Stimulated activated CD4-positive, alpha-beta T cell treated with anti-CD3 and anti-CD28 coated beads, Interleukin-12 subunit alpha, Interleukin-12 subunit beta, amount 100 ng/mL, for 48 hours (primary cell): ENCODE measurements around the gene MUC4.
"Not testable (repeated sequence)": the region's sequence is repeated elsewhere in the genome, so short reads cannot be mapped to it uniquely, and the experiment has no call there.

Source experiments
- DNase-seq, 3 donors: peaks; one replicate each; pipeline ENCODE4 v3.0.0-alpha.2; 2020; ENCODE audit warnings: low read depth in 2 of 3, low spot score in 1 of 3

MUC4 gene

DNA sequence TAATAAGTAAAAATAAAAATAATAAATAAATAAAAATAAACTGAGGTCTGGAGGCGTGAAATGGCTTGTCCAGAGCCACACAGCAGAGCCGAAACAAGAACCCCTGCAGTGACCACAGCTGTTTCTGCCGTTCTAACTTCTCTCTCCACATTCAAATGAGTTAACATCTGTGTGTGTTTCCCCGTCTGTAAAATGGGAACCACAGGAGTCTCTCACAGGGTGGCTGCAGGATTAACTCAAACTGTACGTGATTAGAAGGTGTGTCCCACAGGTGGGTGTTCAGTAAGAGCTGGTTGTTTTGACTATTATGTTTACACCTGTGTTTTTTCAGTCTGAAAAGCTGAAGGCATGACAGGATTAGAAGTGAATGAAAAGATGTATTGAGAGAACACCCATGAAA lies 27.0 kb upstream of the MUC4 start:
- DNase-seq, result no peak

DNA sequence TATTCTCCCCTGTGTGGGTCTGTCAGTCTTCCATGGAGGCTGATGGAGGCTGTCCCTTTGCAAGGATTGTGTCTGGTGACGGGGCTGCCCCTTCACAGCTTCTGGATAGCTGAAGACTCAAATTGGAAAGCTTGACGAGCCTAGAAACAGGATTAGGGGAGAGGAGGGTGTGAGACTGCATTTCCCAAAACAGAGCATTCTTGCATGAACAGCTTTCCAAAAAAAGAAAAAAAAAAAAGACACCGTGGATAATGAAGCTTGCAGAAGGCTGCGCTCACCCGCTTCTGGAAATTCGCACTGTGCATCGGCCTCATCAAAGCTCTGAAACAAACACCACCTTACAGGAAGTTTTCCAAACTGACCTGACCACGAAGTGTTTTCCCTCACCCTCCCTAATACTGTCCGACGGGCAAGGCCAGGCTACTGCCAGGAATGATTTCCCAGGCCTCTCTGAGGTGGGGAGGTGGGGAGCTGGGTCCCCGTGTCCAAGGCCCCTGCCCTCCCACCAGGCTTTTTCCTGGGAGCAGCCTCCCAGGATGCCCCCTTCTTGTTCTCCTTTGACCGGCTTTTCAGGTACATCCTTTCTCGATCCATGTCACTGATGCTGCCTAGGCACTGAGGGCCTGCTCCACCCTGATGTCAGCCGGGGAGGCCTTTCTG lies 24.9 kb upstream of the MUC4 start:
- no peak for DNase-seq

DNA sequence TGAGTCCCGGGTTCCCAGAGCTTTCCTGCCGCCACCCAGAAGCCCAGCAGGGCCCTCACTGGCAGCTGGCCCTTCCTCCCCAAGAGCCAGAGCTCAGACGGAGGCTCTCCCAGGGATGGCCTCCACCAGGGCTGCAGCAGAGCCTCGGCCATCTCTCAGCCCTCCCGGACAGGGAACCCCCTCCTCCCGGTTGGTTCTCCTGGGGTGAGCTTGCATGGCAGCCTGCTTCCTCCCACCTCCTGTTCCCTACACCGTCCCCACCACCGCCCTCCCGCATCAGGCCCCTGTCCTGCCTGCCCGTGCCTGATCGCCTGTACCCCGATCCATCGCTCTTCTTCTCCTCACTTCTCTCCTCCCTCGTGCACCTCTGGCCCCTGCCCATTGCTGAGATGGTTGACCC lies 24.1 kb upstream of the MUC4 start:
- no peak for DNase-seq

DNA sequence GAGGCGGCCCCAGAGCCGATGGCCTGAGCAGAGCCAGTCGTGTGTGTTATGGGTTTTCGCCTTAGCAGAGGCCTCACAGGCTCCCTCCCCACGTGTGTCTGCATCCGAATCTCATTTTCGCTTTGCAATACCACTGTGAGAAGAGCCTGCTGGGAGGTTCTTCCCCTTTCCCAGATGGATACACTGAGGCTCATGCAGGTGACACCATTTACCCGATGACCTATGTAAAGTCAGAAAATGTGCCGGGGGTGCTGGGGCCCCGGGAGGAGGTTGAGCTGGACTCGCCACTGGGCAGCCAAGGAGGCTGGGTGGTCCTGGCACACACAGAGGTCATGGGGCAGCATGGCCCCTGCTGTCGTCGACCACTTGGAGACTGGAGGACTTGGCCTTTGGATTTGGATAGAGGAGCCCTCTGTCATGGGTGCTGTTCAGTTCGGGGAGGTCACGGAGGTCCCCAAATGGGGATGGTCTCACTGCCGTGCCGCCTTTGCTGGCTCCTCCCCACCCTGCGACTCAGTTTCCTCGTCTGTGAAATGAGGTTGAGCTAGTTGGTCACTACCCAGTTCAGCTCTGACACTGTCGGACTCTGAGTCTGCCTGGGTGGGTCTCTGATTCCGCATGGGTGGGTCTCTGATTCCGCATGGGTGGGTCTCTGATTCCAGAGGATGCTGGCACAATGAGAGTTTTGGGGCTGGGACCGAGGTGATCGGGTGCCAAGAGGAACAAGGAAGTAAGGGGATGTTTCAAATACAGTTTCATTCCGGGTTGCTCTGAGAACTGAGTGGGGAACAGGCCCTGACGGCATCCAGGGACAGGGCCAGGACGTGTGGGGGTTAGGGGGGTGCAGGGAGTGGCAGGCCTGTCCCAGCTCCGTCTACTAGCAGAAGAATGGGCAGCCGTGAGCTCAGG lies 23.2 kb upstream of the MUC4 start:
- DNase-seq, result no peak

DNA sequence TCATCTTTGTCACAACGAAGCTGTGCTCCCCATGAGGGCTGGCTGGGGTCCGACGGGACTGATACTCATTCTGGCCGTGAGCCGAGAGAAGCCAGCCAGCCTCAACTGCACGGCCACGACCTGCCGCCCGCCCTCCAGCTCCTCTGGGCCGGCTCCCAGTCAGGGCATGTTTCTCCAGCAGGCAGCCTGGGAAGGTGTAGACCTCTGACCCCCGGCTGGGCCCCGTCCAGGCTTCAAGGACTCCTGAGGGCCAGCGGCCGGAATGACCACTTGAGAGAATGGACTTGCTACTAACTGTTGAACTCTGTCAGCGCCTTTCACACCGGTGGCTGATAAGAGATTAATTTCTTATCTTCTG lies 18.1 kb upstream of the MUC4 start:
- DNase-seq, result no peak

DNA sequence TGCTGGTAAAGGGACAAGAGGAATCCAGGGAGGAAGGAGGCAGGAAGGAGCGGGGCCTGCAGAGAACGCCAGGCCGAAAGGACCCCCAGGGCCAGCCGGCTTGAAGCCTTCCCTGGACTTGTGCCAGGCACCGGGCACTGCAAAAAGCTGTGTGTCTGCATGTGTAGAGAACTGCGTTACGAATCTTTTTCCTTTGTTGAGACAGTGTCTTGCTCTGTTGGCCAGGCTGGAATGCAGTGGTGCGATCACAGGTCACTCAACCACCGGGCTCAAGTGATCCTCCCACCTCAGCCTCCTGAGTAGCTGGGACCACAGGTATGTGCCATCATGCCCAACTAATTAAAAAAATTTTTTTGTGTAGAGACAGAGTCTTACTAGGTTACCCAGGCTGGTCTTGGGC lies 17.0 kb upstream of the MUC4 start:
- no peak for DNase-seq

DNA sequence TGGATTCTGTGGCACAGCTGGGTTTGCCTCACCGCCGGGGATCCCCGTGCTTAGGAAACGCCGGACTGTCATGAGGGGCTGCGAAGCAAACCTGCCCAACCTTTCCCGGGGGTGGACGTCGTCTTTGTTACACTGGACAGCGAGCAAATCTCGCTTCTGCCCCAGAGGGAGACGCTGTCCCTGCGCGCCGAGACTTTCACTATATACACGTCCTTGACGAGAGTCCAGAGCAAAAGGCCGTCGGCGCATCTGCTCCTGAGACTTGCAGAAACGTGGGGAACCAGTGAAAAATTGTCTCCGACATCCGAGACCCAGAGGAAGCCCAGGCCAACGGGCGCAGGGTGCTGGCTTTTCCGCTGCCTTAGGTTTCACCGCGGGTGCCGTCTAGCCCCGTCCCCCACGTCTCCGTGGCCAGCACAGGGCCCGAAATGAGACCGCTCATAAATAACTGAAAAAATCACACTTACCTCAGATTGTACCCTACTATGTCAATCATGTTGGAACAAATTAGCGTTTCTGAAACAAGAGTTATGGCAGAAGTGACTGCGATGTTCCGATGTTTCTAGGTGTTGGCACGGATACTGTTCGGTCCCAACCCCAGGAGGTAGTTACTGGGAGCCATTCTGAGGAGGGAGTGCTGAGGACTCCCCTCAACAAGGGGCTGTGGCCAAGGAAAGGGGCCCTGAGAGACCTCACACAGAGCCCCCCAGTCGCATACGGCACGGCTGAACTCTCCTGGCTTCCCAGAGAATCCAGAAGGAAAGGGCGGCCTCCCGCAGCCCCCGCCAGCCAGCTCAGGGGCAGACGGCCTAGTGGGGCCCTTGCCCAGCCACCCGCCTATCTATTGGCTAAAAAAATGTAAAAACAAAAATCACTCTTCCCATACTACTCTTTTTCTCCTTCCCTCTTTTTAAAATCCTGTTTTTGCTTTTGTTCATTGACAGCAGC lies 14.4 kb upstream of the MUC4 start:
- no peak for DNase-seq

DNA sequence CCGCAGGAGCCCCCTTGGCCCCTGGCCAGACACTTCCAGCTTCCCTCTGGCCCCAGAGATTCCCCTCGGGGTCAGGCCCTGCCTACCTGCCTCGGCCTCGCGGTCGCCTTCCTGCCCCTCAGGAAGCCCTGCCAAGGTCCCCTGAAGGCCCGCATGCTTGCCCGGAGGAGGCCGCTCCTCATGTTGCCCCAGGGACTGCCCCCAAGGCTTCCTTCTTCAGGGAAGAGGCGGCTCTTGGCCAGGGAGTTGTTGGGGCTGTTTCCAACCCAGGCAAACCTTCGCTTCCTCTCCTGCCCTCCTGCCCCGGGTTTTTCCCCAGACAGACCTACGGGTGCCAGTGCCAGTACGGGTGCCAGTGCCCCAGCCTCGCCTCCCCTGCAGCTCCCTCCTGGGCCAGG lies 13.5 kb upstream of the MUC4 start:
- DNase-seq, result no peak

DNA sequence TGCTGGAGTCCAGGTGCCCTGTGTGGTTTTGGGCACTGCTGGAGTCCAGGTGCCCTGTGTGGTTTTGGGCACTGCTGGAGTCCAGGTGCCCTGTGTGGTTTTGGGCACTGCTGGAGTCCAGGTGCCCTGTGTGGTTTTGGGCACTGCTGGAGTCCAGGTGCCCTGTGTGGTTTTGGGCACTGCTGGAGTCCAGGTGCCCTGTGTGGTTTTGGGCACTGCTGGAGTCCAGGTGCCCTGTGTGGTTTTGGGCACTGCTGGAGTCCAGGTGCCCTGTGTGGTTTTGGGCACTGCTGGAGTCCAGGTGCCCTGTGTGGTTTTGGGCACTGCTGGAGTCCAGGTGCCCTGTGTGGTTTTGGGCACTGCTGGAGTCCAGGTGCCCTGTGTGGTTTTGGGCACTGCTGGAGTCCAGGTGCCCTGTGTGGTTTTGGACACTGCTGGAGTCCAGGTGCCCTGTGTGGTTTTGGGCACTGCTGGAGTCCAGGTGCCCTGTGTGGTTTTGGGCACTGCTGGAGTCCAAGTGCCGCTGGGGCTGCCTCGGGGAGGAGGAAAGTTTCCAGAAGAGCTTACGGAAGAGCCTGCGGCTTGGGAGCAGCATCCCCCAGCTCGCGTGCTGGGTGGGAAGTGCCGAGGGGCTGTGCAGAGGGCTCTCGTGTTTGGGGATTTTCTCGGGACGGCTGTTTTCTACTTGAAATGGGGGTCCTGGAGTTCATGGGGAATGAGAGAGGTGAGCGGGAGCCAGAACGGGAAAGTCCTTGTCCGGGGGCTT lies 12.9 kb upstream of the MUC4 start:
- DNase-seq, result not testable (repeated sequence)

DNA sequence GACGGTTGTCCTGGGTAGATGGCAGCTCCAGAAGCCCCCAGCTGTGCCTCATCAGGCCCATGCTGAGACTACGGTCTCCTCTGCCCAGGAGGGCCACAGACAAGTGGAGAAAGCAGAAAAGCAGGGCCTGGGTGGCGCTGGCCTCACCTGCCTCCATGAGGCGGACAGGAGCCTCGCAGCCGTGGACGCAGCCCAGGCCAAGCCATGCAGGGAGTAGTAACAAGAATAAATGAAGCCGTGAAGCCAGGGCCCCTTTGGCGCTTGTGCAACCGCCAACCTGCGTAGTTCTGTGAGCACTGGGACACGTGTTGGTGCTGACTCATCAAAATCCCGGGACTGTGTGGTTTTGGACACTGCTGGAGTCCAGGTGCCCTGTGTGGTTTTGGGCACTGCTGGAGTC lies 12.3 kb upstream of the MUC4 start:
- DNase-seq, result no peak

DNA sequence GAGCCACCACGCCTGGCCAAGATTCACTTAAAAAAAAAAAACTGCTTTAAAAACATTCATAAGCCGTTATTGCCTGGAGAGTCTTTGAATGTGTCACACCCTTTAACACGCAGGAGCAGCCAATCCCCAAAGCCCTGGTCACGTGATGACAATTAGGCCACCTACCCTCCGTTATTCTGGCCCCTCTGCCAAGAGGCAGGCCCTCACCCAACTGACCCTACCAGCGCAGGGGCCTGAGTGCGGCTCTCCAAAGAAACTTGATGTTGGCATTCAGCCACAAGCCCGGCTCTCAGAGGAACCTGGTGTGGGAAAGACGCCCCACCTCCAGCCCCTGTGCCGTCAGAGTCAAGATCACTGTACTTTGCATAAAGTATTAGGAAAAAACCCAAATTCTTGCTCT lies 11.6 kb upstream of the MUC4 start:
- DNase-seq, result no peak

DNA sequence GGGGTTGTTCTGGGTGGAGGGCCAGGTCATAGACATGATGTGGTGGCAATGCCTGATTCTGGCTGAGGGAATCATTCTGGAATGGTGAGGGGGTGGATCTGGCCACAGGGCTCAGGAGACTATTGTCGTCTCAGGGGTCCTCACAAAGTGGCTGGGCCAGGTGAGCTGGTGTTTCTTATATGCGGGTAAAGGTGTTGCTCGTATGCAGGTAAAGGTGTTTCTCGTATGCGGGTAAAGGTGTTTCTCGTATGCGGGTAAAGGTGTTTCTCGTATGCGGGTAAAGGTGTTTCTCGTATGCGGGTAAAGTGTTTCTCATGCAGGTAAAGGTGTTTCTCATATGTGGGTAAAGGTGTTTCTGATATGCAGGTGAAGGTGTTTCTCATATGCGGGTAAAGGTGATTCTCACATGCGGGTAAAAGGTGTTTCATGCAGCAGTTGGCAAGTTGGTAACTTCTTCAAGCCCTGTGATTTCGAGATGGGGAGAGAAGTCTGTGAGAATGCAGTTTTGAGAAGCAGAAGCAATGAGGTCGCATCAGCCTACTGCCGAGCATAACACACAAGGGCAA lies 10.5 kb upstream of the MUC4 start:
- DNase-seq, result no peak

DNA sequence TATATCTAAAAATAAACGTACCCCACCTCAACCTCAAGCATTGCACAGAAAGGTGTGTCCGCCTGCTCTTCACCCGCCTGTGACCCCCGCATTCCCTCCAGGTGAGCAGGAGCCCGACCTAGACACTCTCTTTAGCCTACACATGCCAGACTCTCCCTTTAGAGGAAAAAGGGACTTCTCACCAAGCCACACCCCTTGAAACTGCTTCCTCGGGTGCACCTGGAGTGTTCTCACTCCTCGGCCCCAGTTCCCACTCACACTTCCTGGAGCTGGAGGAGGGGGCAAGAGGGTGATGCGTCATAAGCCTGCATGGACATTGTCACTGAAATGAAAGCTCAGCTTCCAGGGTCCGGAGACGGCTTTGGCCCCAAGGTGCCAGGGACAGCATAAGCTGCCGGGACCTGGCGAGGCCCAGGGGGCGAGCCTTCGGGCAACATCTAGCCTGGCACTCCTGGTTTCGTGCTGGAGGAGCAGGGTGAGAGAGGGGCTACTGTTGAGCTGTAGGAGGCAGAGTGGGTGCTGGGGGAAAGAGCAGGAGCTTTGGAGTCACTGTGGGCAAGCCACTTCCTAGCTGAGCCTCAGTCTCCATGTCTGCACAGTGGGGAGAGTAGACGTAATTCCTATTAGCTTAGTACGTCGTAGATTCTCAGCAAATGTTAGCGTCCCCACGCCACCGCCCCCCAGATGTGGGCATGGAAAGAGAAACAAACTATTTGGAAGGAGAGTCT lies 9.8 kb upstream of the MUC4 start:
- no peak for DNase-seq

DNA sequence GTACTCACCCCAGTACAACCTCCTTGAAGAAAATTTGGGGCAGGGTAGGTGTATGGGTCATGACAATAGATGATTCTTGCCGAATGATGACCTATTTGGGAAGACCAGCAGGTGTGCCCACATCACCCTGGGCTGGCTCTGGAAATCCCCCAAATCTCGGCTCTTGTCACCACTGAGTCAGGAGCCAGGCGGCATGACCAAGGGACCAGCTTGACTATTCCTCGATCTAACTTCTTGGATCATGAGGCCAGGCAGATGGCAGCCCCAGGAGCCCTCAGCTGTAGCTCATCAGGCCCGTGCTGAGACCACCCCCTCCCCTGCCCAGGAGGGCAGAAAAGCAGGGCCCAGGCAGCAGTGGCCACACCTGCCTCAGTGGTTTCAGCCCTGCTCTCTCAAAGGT lies 9.2 kb upstream of the MUC4 start:
- DNase-seq, result no peak

DNA sequence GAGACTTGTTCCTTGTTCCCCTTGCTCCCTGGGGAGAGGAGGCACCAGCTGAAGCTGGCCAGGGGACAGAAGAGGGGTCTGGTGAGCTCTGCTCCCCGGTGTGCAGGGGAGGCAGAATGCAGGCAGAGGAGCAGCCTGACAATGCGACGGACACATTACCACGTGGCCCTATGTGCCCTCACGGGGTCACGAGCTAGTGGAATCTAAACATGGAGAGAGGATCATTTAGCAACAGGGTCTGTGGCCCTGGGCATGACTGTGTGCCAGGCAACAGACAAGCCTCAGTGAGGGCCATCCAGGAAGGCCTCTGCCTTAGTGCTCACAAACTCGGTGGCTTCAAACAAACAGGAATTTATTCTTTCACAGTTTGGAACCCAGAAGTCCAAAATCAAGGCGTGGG lies 8.5 kb upstream of the MUC4 start:
- no peak for DNase-seq

DNA sequence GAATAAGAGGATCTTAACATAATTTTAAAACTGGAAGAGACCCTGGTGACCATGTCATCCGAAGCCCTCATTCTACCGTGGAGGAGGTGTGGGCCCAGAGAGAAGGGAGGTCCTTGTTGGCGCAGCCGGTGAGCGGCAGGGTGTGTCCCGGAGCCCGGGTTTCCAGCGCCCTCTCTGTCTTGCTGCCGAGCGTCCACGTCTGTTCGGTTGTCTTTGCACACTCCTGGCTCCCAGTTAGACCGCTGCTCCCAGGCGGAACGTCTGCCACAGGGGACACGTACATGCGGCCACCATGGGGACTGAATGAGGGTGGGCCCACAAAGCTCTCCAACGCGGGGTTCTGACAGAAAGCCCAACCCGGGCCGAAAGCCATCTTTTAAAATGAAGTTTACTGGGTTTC lies 6.6 kb upstream of the MUC4 start:
- no peak for DNase-seq

DNA sequence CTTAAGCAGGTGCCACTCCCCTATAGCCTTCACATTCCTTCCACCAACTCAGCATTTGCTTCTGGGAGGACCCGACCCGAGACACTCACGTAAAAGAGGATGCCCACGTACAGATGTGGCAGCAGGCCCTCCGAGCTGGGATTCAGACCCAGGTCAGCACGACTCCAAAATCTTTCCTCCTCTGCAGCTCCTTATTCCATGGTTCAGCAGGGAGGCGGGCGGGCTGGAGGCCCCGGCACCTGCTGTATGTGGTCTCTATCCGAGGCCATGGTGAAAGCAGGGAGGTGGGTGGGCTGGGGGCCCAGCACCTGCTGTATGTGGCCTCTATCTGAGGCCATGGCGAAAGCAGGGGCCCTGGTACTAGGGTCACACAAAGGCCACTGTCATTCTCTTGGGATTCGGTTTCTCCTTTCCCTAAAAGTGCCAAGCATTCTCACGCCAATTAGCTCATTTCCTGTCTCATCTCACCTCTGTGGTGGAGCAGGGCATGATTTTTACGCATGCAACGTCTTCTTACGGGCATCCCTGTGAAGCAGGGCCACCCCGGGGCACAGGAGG lies 5.9 kb upstream of the MUC4 start:
- DNase-seq, result no peak

DNA sequence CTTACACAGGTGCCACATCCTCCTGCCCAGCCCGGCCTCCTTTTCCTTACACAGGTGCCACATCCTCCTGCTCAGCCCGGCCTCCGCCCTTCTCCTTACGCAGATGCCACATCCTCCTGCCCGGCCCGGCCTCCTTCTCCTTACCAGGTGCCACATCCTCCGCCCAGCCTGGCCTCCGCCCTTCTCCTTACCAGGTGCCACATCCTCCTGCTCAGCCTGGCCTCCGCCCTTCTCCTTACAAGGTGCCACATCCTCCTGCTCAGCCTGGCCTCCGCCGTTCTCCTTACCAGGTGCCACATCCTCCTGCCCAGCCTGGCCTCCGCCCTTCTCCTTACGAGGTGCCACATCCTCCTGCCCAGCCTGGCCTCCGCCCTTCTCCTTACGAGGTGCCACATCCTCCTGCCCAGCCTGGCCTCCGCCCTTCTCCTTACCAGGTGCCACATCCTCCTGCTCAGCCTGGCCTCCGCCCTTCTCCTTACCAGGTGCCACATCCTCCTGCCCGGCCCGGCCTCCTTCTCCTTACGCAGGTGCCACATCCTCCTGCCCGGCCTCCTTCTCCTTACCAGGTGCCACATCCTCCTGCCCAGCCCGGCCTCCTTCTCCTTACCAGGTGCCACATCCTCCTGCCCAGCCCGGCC lies 4.7 kb upstream of the MUC4 start:
- not testable (repeated sequence) for DNase-seq

DNA sequence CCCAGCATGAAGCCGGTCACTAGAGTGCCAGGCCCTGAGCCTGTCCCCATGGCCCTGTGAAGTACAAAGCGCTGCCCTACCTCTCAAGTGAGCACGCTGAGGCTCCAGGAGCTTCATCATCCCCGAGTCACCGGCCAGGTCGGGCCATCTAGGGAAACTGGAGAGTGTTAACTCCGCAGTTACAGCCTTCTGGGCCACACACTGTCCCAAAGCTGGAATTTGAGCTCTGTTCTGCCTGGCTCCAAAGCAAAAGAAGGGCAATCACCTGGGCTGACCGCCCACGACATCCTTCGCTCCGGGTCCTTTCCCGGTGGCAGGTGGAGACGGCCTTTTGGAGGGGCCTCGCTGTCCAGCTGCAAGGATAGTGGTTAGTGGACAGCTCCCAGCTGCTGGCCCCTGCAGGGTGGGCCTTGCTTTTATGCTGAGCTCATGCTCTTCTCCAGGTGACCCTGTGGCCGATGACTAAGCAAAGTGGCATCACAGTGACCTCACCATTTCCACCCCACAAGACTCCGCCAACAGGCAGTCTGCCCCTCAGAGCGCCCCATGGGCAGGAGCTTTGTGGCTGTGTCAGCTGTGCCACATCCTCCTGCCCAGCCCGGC lies 3.5 kb upstream of the MUC4 start:
- no peak for DNase-seq
